ENCODE data around the gene FIBCD1. TPM values are rescaled to one million over a fixed set of nuclear protein-coding genes. Genes with fewer than 3 reads are reported as not detected.

FIBCD1 gene
- total RNA-seq, 2 experiments from 2014 or later, result not detected

DNA sequence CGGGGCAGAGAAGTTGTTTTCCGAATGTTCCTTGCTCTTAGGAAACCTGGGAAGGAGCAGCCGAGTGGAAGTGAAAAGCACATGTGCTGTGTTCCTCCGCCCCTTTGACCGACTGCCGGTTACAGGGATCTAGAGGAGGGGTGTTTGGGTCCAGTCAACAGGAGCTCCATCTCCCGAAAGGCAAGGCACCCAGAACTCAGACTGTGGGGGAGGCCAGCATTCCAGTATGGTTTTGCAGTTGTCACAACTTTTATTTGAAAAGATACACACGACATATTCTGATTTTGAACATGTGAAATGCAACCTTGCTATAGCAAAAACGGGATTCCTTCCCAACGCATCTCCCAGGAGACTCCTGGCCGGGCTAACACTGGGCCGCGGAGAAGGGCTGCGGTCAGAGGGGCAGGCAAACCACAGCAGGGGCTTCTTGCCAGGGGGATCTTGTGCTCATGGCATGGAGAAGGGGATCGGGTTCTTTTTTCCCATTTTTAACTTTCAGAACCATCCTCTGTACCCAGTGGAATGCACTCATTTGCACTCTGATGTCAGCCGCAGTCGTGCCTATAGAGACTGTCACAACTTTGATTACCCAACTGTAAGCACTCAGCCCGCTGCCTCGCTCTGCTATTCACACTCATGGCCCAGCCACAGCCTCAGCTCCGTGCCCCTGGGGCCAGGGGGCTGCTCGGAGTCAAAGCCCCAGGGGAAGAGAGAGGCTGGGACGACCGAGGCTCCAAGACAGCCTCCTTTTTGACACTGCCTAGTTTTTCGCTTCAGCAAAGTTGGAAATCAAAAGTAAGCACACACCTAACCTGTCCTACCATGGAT, 46.4 kb downstream of the FIBCD1 start:
- no peaks in the 10 kb centered on the region; the same call in 1 of the 2 replicates for H4K20me1 ChIP-seq (ENCODE audit: insufficient read depth, low read length)
- H3K36me3 ChIP-seq (ENCODE audit: insufficient read depth, low read length), result no peaks in the 10 kb centered on the region
- no peaks in the 10 kb centered on the region for H3K9me3 ChIP-seq (ENCODE audit: low read length)
- no peaks in the 10 kb centered on the region for H3K4me1 ChIP-seq (ENCODE audit: insufficient read depth, low read length, poor library complexity, severe bottlenecking)
- TF ChIP-seq CTCF (conservative IDR thresholded peaks at IDR 0.05; ENCODE audit: low read length) (no peak), EZH2phosphoT487 (IDR thresholded peaks at IDR 0.05; ENCODE audit: borderline replicate concordance, low read depth, low read length) (no peak)
- DNase-seq (ENCODE audit: low spot score), result no peak
- BruUV-seq (replicated peaks), result no TSS peak
- H2AFZ ChIP-seq (ENCODE audit: low read length), result no peak overlapping the region
- ChIA-PET CTCF (ENCODE audit: unreplicated experiment) (no interaction called here), POLR2A (no interaction called here)
- no peak overlapping the region for H3K27ac ChIP-seq (ENCODE audit: low read depth, low read length, poor library complexity, severe bottlenecking)
- no peaks in the 10 kb centered on the region for H3K79me2 ChIP-seq (ENCODE audit: insufficient read depth, low read depth, low read length)
- no peak overlapping the region for H3K4me2 ChIP-seq (ENCODE audit: low read length)
- no peaks in the 10 kb centered on the region for H3K9me2 ChIP-seq (ENCODE audit: insufficient read depth, low read length)
- intact Hi-C loops (cut with micrococcal nuclease; ENCODE audit: unreplicated experiment), result loop anchor here (5.0 kb wide), 1 partner anchor 1215 kb away; no protein-coding TSS in a partner anchor
- H3K4me3 ChIP-seq (ENCODE audit: low read depth, low read length, poor library complexity, severe bottlenecking), result no peak overlapping the region

DNA sequence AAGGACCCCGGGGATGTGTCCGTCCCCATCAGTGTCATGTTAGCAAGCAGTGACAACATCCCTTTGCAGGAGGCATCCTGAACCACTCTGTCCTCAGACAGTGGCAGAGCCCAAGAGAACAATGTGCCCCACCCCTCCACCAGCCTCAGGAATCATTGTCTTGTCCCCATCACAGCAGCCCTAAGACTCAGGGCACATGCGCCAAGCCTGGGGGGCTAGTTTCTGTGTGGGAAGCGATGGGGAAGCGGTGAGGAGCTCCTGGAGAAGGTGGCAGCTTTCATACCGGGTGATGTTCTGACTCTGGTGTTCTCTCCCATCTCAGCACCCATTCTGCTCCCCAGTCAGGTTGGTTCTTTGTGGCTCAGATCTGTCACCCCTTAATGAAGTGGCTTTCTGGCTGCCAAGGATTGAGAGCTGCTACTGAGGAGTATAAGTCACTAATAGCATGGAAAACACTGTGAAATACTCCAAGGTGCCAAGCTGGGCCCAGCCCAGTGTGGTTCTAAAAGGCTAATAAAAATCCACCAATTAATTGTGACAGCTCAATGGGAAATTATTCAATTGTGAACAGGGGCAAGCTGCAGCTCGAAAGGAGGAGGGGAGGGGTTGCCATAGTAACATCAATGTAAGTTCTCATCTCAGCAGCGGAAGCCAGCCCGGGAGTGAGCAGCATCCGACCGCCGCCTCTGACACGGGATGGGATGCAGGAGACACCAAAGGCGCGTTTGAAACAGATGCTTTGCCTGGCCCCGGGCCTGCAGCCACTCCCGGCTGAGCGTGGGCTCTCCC, 47.2 kb downstream of the FIBCD1 start:
- ChIA-PET CTCF (ENCODE audit: unreplicated experiment) (interaction anchor here (0.6 kb wide), 2 partner anchors 107 to 312 kb away, joined by 3 to 24 read pairs; partner anchors contain the start of gene FUBP3), POLR2A (interaction anchor here (0.6 kb wide), 1 partner anchor 1561 kb away, joined by 3 read pairs; no protein-coding TSS in a partner anchor)
- Histone ChIP-seq H3K4me3 (ENCODE audit: low read depth, low read length, poor library complexity, severe bottlenecking) (no peak overlapping the region), H3K9me3 (ENCODE audit: low read length) (no peaks in the 10 kb centered on the region), H3K4me2 (ENCODE audit: low read length) (no peak overlapping the region), H4K20me1 (ENCODE audit: insufficient read depth, low read length) (no peaks in the 10 kb centered on the region; the same call in 1 of the 2 replicates), H3K79me2 (ENCODE audit: insufficient read depth, low read depth, low read length) (no peaks in the 10 kb centered on the region), H2AFZ (ENCODE audit: low read length) (no peak overlapping the region), H3K4me1 (ENCODE audit: insufficient read depth, low read length, poor library complexity, severe bottlenecking) (no peaks in the 10 kb centered on the region), H3K9me2 (ENCODE audit: insufficient read depth, low read length) (no peaks in the 10 kb centered on the region), H3K27ac (ENCODE audit: low read depth, low read length, poor library complexity, severe bottlenecking) (no peak overlapping the region), H3K36me3 (ENCODE audit: insufficient read depth, low read length) (no peaks in the 10 kb centered on the region)
- DNase-seq (ENCODE audit: low spot score), result no peak
- TF ChIP-seq CTCF (conservative IDR thresholded peaks at IDR 0.05; ENCODE audit: low read length), result no peak
- TF ChIP-seq EZH2phosphoT487 (IDR thresholded peaks at IDR 0.05; ENCODE audit: borderline replicate concordance, low read depth, low read length), result no peak
- intact Hi-C loops (cut with micrococcal nuclease; ENCODE audit: unreplicated experiment), result loop anchor here (5.0 kb wide), 1 partner anchor 1215 kb away; no protein-coding TSS in a partner anchor
- no TSS peak for BruUV-seq (replicated peaks)

Data from OCI-LY7 (cell line).